HS-5 (cell line): Measurements from ENCODE around the gene TRIM44.
"Not testable (repeated sequence)": the region's sequence is repeated elsewhere in the genome, so short reads cannot be mapped to it uniquely, and the experiment has no call there.

Experiments
- DNase-seq: peaks from one replicate; pipeline ENCODE4 v3.0.0-alpha.2; 2012; ENCODE audit warnings: low read depth

The TRIM44 gene

GRCh38 chr11:35815556-35816315 lies 153.2 kb downstream of the TRIM44 start:
- DNase-seq, result no peak

GRCh38 chr11:35820614-35821013 lies 158.0 kb downstream of the TRIM44 start:
- no peak for DNase-seq

- DNase-seq, result no peak
Observed at GRCh38 chr11:35822815-35823495, 160.4 kb downstream of the TRIM44 start.

- DNase-seq, result no peak
Observed at GRCh38 chr11:35823742-35824298, 161.2 kb downstream of the TRIM44 start.

GRCh38 chr11:35825386-35825785 lies 162.8 kb downstream of the TRIM44 start:
- no peak for DNase-seq

GRCh38 chr11:35826006-35826405 lies 163.4 kb downstream of the TRIM44 start:
- no peak for DNase-seq

GRCh38 chr11:35826949-35827348 lies 164.4 kb downstream of the TRIM44 start:
- no peak for DNase-seq

GRCh38 chr11:35836205-35836604 lies 173.6 kb downstream of the TRIM44 start:
- DNase-seq, result no peak

GRCh38 chr11:35838071-35838470 lies 175.5 kb downstream of the TRIM44 start:
- DNase-seq, result no peak

- not testable (repeated sequence) for DNase-seq
Observed at GRCh38 chr11:35838697-35839367, 176.3 kb downstream of the TRIM44 start.

GRCh38 chr11:35839368-35840161 lies 177.0 kb downstream of the TRIM44 start:
- no peak for DNase-seq

GRCh38 chr11:35841733-35842132 lies 179.2 kb downstream of the TRIM44 start:
- DNase-seq, result no peak

- DNase-seq, result no peak
Observed at GRCh38 chr11:35842958-35843357, 180.4 kb downstream of the TRIM44 start.

- DNase-seq, result no peak
Observed at GRCh38 chr11:35844579-35844978, 182.0 kb downstream of the TRIM44 start.

GRCh38 chr11:35845860-35846259 lies 183.3 kb downstream of the TRIM44 start:
- DNase-seq, result no peak

- no peak for DNase-seq
Observed at GRCh38 chr11:35846874-35847273, 184.3 kb downstream of the TRIM44 start.

- DNase-seq, result no peak
Observed at GRCh38 chr11:35847473-35847872, 184.9 kb downstream of the TRIM44 start.

- no peak for DNase-seq
Observed at GRCh38 chr11:35848616-35849015, 186.0 kb downstream of the TRIM44 start.

- no peak for DNase-seq
Observed at GRCh38 chr11:35850191-35850590, 187.6 kb downstream of the TRIM44 start.

GRCh38 chr11:35851342-35851741 lies 188.8 kb downstream of the TRIM44 start:
- DNase-seq, result no peak

- no peak for DNase-seq
Observed at GRCh38 chr11:35852056-35852455, 189.5 kb downstream of the TRIM44 start.

- DNase-seq, result no peak
Observed at GRCh38 chr11:35853971-35854370, 191.4 kb downstream of the TRIM44 start.
